T-helper 1 cell treated with Interleukin-12 subunit alpha and Interleukin-12 subunit beta and Interleukin-4 antibody, amounts not matched to agents 30 μg/mL and 1 μg/mL, for 36 hours (primary cell): ENCODE results near the gene OCA2.

Experiments used
- H3K27ac Mint-ChIP-seq: one replicate; pipeline ENCODE4 v1.8.0; 2021; ENCODE audit warnings: mild to moderate bottlenecking, mixed read lengths
- H3K27me3 Mint-ChIP-seq: one replicate; pipeline ENCODE4 v1.8.0; 2021; ENCODE audit warnings: low read depth, mixed read lengths
- H3K36me3 Mint-ChIP-seq: one replicate; pipeline ENCODE4 v1.8.0; 2021; ENCODE audit warnings: low read depth, mixed read lengths
- H3K4me1 Mint-ChIP-seq: one replicate; pipeline ENCODE4 v1.8.0; 2021; ENCODE audit warnings: low read depth, mixed read lengths
- H3K4me3 Mint-ChIP-seq: one replicate; pipeline ENCODE4 v1.8.0; 2021; ENCODE audit warnings: mild to moderate bottlenecking, moderate library complexity, mixed read lengths
- H3K9me3 Mint-ChIP-seq: one replicate; pipeline ENCODE4 v1.8.0; 2021; ENCODE audit warnings: mixed read lengths

OCA2 gene

GRCh38 chr15:27873828-27874227 lies 225.3 kb downstream of the OCA2 start:
- Mint-ChIP-seq H3K4me3 (no peak overlapping the region), H3K9me3 (no peaks in the 10 kb centered on the region), H3K4me1 (no peaks in the 10 kb centered on the region), H3K27me3 (no peaks in the 10 kb centered on the region), H3K27ac (no peak overlapping the region), H3K36me3 (no peaks in the 10 kb centered on the region)

GRCh38 chr15:27873039-27873438 lies 226.1 kb downstream of the OCA2 start:
- Mint-ChIP-seq H3K36me3 (no peaks in the 10 kb centered on the region), H3K9me3 (no peaks in the 10 kb centered on the region), H3K27ac (no peak overlapping the region), H3K4me3 (no peak overlapping the region), H3K27me3 (no peaks in the 10 kb centered on the region), H3K4me1 (no peaks in the 10 kb centered on the region)

GRCh38 chr15:27872355-27872754 lies 226.8 kb downstream of the OCA2 start:
- no peak overlapping the region for H3K4me3 Mint-ChIP-seq
- no peak overlapping the region for H3K27ac Mint-ChIP-seq
- H3K27me3 Mint-ChIP-seq: no peaks in the 10 kb centered on the region
- H3K36me3 Mint-ChIP-seq: no peaks in the 10 kb centered on the region
- H3K9me3 Mint-ChIP-seq: no peaks in the 10 kb centered on the region
- H3K4me1 Mint-ChIP-seq: no peaks in the 10 kb centered on the region

DNA sequence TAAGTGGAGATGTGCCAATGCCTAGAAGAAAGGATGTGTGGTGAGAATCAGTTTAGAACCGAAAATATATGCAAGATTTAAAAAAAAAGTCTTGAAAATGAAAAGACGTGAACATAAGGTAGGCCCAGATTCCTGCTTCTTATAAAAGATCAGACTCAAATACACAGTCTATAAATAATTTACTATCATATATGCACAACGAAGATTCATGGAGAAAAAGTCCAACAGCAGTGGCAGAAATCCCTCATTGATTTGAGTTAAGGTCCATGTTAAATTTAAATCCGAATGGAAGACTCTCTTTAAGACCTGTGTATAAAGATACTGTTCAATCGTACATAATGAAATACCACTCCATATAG lies 227.2 kb downstream of the OCA2 start:
- no peak overlapping the region for H3K4me3 Mint-ChIP-seq
- no peaks in the 10 kb centered on the region for H3K36me3 Mint-ChIP-seq
- no peaks in the 10 kb centered on the region for H3K9me3 Mint-ChIP-seq
- no peaks in the 10 kb centered on the region for H3K4me1 Mint-ChIP-seq
- no peak overlapping the region for H3K27ac Mint-ChIP-seq
- no peaks in the 10 kb centered on the region for H3K27me3 Mint-ChIP-seq

DNA sequence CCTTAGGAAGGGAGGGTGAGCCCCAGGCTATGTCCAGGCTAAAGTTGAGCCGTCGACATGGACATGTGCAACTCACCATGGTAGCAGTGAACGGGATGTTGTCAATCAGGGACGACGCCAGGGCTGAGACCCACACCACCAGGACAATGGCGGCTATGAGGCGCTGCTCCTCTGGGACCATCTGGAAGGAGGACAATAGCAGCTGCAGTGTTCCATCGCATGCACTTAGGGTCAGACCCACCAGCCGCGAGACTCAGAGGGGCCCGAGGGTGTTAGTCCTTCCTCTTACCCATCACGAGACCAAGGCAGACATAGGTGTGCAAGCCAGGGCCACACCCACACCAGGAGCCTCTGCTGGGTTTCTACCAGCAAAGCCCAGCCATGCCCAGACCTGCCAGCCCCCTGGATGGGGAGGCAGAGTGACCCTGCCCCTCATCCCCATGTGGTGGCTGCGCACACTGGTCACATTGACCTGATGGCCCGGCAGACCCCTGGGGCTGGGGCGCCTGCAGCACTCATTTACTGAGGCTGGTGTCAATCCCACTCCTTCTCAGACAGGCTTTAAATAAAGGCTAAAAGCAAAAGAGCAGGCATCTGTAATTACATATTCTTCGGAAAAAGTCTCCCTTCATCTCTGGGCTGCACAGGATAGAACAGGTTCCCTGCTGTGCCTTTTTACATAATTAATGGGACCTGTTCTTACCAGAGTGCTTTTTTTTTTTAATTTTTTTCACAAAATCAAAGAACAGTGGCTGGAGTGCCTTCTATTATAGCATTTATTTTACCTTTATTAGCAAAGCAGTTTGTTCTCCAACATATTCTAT lies 227.8 kb downstream of the OCA2 start:
- Mint-ChIP-seq H3K36me3 (no peaks in the 10 kb centered on the region), H3K27ac (no peak overlapping the region), H3K27me3 (no peaks in the 10 kb centered on the region), H3K9me3 (no peaks in the 10 kb centered on the region), H3K4me1 (no peaks in the 10 kb centered on the region), H3K4me3 (no peak overlapping the region)

DNA sequence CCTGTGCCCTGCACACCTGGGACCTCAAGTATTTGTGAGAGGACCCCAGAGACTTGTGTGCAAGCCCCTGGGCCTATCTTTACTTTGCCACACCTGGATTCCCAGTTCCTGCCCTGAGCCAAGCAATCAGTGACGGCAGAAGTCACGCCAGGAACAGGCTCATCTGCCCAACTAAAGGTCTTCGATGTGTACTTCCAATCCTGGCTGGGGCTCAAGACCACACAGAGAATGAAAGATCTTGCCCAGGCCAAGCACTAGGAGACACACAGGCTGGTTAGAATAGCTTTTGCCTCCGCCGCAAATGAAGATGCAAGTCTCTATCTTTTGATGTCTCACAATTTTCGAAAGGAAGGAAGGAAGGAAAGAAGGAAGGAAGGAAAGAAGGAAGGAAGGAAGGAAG lies 228.8 kb downstream of the OCA2 start:
- H3K27me3 Mint-ChIP-seq: no peaks in the 10 kb centered on the region
- no peak overlapping the region for H3K27ac Mint-ChIP-seq

GRCh38 chr15:27869697-27870281 lies 229.3 kb downstream of the OCA2 start:
- no peak overlapping the region for H3K4me3 Mint-ChIP-seq
- H3K9me3 Mint-ChIP-seq: no peaks in the 10 kb centered on the region
- H3K27ac Mint-ChIP-seq: no peak overlapping the region
- no peaks in the 10 kb centered on the region for H3K4me1 Mint-ChIP-seq
- H3K27me3 Mint-ChIP-seq: no peaks in the 10 kb centered on the region
- H3K36me3 Mint-ChIP-seq: no peaks in the 10 kb centered on the region

More for the DNA sequence above, 228.8 kb downstream of the OCA2 start:
- H3K4me1 Mint-ChIP-seq: no peaks in the 10 kb centered on the region
- H3K36me3 Mint-ChIP-seq: no peaks in the 10 kb centered on the region
- H3K4me3 Mint-ChIP-seq: no peak overlapping the region
- H3K9me3 Mint-ChIP-seq: no peaks in the 10 kb centered on the region

DNA sequence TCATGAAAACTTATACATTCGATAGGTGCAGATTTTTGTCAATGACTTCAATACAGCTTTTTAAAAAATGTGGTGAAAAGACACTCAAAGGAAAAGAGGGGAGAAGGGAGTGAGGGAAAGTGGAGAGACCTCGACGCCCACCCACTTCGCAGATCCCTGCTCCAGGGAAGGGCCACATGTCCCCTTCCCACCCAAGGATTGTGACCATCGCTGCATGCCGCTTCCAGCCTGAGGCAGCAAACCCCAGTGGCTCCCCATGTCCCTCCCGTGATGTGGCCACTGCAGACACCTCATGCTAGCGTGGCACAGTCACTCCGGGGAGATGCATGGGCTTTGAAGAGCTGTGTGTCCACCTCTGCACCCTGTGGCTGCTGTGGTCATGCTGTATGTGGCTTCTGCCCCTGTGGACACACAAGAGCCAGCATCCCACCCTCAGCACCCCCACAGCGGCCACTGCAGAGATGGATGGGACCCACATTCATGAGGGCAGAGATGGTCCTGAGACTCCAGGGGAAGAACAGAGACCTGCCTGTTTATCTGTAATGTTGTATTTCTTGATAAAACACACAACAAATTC lies 230.2 kb downstream of the OCA2 start:
- no peaks in the 10 kb centered on the region for H3K4me1 Mint-ChIP-seq
- no peak overlapping the region for H3K27ac Mint-ChIP-seq
- H3K27me3 Mint-ChIP-seq: no peaks in the 10 kb centered on the region
- peaks cover under 1% of the 10 kb centered on the region for H3K9me3 Mint-ChIP-seq
- H3K4me3 Mint-ChIP-seq: no peak overlapping the region
- no peaks in the 10 kb centered on the region for H3K36me3 Mint-ChIP-seq

GRCh38 chr15:27867861-27868260 lies 231.3 kb downstream of the OCA2 start:
- Mint-ChIP-seq H3K9me3 (peaks cover 6% of the 10 kb centered on the region), H3K27ac (no peak overlapping the region), H3K36me3 (no peaks in the 10 kb centered on the region), H3K27me3 (no peaks in the 10 kb centered on the region), H3K4me1 (no peaks in the 10 kb centered on the region), H3K4me3 (no peak overlapping the region)

DNA sequence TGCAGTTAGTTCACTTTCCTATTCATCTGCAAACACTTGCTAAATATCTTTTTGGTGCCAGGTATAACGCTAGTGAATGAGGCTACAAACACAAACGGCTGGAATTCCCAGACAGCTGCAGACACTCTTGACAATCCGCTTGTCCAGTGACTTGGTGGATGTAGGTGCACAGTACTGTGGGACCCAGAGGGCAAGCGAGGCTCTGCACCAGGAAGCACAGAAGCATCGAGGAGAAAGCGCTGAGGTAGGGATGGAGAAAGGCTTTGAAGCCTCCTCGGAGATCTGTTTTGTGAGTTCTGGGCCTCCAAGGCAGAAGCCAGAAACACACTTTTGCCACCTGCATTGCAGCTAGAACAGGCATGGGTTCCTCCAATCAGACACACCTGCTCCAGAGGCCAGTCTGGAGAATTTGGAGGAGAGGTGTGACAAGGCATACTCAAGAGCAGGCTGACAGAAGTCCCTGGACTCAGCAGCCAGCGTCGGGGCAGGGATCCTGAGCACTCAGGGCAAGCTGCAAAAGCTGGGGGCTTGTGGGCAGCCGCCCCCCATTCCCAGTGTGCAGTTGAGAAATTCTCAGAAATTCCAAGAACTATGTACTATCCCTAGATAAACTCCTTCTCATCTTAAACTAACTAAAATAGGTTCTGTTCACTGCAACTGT lies 232.5 kb downstream of the OCA2 start:
- no peak overlapping the region for H3K4me3 Mint-ChIP-seq
- H3K36me3 Mint-ChIP-seq: no peaks in the 10 kb centered on the region
- H3K9me3 Mint-ChIP-seq: peaks cover 7% of the 10 kb centered on the region
- no peaks in the 10 kb centered on the region for H3K4me1 Mint-ChIP-seq
- no peaks in the 10 kb centered on the region for H3K27me3 Mint-ChIP-seq
- no peak overlapping the region for H3K27ac Mint-ChIP-seq

DNA sequence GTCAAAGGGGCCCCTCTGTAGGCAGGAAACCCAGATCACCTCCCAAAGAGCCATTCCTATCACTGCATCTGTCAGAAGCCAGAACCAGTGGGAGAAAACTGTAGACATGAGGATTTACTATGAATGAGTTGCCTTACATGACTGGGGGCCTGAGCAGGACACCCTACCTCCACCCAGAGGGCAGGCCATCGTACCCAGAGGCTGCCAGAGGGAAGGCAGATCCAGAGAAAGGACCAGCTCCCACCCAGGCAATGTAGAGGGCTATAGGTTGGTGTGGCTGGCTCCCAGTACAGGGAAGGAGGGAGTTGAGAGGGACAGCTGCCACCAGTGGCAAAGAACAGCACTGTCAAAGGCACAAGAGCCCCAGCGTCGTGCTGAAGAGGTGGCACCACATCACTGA lies 233.2 kb downstream of the OCA2 start:
- Mint-ChIP-seq H3K27ac (no peak overlapping the region), H3K27me3 (no peaks in the 10 kb centered on the region), H3K36me3 (no peaks in the 10 kb centered on the region), H3K4me1 (no peaks in the 10 kb centered on the region), H3K4me3 (no peak overlapping the region), H3K9me3 (peaks cover 14% of the 10 kb centered on the region)

GRCh38 chr15:27865323-27865922 lies 233.7 kb downstream of the OCA2 start:
- H3K4me1 Mint-ChIP-seq: no peaks in the 10 kb centered on the region
- no peak overlapping the region for H3K4me3 Mint-ChIP-seq
- no peaks in the 10 kb centered on the region for H3K27me3 Mint-ChIP-seq
- no peaks in the 10 kb centered on the region for H3K36me3 Mint-ChIP-seq
- H3K9me3 Mint-ChIP-seq: peaks cover 19% of the 10 kb centered on the region
- H3K27ac Mint-ChIP-seq: no peak overlapping the region

GRCh38 chr15:27864719-27865118 lies 234.4 kb downstream of the OCA2 start:
- Mint-ChIP-seq H3K27ac (no peak overlapping the region), H3K36me3 (no peaks in the 10 kb centered on the region), H3K4me3 (no peak overlapping the region), H3K4me1 (no peaks in the 10 kb centered on the region), H3K27me3 (no peaks in the 10 kb centered on the region), H3K9me3 (peaks cover 20% of the 10 kb centered on the region)

DNA sequence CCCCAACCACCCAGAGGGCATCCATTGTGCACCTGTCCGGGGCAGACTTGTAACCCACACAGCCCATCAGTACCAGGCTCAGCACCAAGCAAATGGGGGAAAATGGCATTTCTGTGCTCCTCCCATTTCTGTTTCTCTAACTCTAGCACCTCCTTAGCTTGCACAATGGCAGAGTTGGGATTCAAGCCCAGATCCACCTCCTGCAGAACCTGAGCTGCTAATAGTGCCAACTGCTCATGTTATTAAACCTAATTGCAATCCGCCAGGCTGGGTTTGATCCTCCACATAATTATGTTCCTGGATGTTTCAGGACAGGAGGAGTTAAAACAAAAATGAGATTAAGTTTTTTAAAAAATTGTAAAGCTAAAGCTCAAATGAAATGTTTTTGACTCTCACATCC lies 235.0 kb downstream of the OCA2 start:
- H3K4me3 Mint-ChIP-seq: no peak overlapping the region
- no peak overlapping the region for H3K27ac Mint-ChIP-seq
- no peaks in the 10 kb centered on the region for H3K27me3 Mint-ChIP-seq
- peaks cover 20% of the 10 kb centered on the region for H3K9me3 Mint-ChIP-seq
- no peaks in the 10 kb centered on the region for H3K4me1 Mint-ChIP-seq
- no peaks in the 10 kb centered on the region for H3K36me3 Mint-ChIP-seq
